ENCODE results near the gene ITIH4. TPM values are rescaled to one million over a fixed set of nuclear protein-coding genes. Genes with fewer than 3 reads are reported as not detected.

Gene ITIH4
- total RNA-seq, 1 experiment from 2014 or later: 0.80 TPM

GRCh38 chr3:52831500-52832301, 1.2 kb upstream of the ITIH4 start:
- Histone ChIP-seq H3K36me3 (ENCODE audit: low read depth, low read length) (no peaks in the 10 kb centered on the region), H3K4me3 (ENCODE audit: low read length) (no peak overlapping the region; the same call in 1 of the 2 replicates), H3F3A (ENCODE audit: low read length, unreplicated experiment) (no peaks in the 10 kb centered on the region), H3K9me2 (replicated peaks; ENCODE audit: low read length) (no peaks in the 10 kb centered on the region), H3K4me2 (ENCODE audit: low read length) (peak overlapping the region; percentile 62), H3K9ac (ENCODE audit: low read length) (no peak overlapping the region), H3K27ac (ENCODE audit: low read length) (peak overlapping the region; percentile 53), H2AFZ (ENCODE audit: low read length) (no peak overlapping the region), H3K4me1 (ENCODE audit: insufficient read depth, low read length) (peaks cover 20% of the 10 kb centered on the region), H3K9me3 (ENCODE audit: low read length) (no peaks in the 10 kb centered on the region), H3K27me3 (ENCODE audit: low read length) (no peaks in the 10 kb centered on the region), H3K79me2 (ENCODE audit: low read length) (no peaks in the 10 kb centered on the region), H4K20me1 (ENCODE audit: low read length) (no peaks in the 10 kb centered on the region)
- peak; percentile 94 for DNase-seq
- intact Hi-C loops (cut with micrococcal nuclease): no loop called here
- ChIA-PET CTCF (interaction anchor here (0.5 kb wide), 1 partner anchor 14 kb away, joined by 3 read pairs; no protein-coding TSS in a partner anchor), POLR2A (ENCODE audit: unreplicated experiment) (no interaction called here)
- TF ChIP-seq EZH2 (IDR thresholded peaks at IDR 0.05; ENCODE audit: low read length, unreplicated experiment) (no peak), EZH2phosphoT487 (IDR thresholded peaks at IDR 0.05; ENCODE audit: borderline replicate concordance, low read length) (no peak), CTCF (conservative IDR thresholded peaks at IDR 0.05; ENCODE audit: low read depth, low read length) (no peak)
- ATAC-seq: peak; percentile 90
- BruUV-seq (replicated peaks): TSS peak; percentile 7

DNA sequence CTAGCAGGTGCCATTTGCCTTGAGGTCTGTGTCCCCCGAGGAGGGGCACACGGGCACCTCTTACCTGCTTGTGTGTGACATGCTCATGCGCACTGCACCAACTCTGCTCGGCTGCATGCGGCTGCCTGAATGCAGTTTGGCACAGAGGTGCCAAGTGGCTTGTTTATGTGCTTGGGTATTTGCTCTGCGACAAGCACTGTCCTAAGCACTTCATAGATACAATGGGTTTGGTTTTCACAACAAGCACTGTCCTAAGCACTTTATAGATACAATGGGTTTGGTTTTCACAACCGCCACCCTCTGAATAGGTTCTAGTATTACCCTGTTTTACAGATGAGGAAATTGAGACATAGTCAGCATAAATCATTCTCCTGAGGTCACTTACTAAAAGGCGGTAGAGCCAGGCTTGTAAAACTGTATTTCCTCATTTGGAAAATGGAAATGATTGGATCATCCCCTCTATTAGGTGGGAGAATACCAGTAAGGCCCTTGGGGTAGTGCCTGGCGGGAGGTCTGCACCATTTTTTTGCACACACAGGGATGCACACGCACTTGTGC, 487 bp downstream of the ITIH4 start:
- POLR2A ChIA-PET (ENCODE audit: unreplicated experiment): no interaction called here
- ATAC-seq: no peak
- CTCF ChIA-PET: no interaction called here

More for the DNA sequence above, 487 bp downstream of the ITIH4 start:
- Histone ChIP-seq H3K9ac (ENCODE audit: low read length) (no peak overlapping the region), H3K79me2 (ENCODE audit: low read length) (no peaks in the 10 kb centered on the region), H3K9me2 (replicated peaks; ENCODE audit: low read length) (no peaks in the 10 kb centered on the region), H3K4me3 (ENCODE audit: low read length) (no peak overlapping the region), H3K9me3 (ENCODE audit: low read length) (no peaks in the 10 kb centered on the region), H3F3A (ENCODE audit: low read length, unreplicated experiment) (no peaks in the 10 kb centered on the region), H3K4me2 (ENCODE audit: low read length) (no peak overlapping the region), H2AFZ (ENCODE audit: low read length) (no peak overlapping the region), H3K4me1 (ENCODE audit: insufficient read depth, low read length) (peaks cover 20% of the 10 kb centered on the region), H3K36me3 (ENCODE audit: low read depth, low read length) (no peaks in the 10 kb centered on the region), H4K20me1 (ENCODE audit: low read length) (no peaks in the 10 kb centered on the region), H3K27me3 (ENCODE audit: low read length) (no peaks in the 10 kb centered on the region), H3K27ac (ENCODE audit: low read length) (no peak overlapping the region)
- BruUV-seq (replicated peaks): no TSS peak
- TF ChIP-seq CTCF (conservative IDR thresholded peaks at IDR 0.05; ENCODE audit: low read depth, low read length) (no peak), EZH2phosphoT487 (IDR thresholded peaks at IDR 0.05; ENCODE audit: borderline replicate concordance, low read length) (no peak), EZH2 (IDR thresholded peaks at IDR 0.05; ENCODE audit: low read length, unreplicated experiment) (no peak)
- intact Hi-C loops (cut with micrococcal nuclease): no loop called here
- peak; percentile 17 for DNase-seq

All from PC-3 (cell line).